ENCODE measurements around the gene PIK3R1.
"Not testable (repeated sequence)": the region's sequence is repeated elsewhere in the genome, so short reads cannot be mapped to it uniquely, and the experiment has no call there.

Gene PIK3R1

DNA sequence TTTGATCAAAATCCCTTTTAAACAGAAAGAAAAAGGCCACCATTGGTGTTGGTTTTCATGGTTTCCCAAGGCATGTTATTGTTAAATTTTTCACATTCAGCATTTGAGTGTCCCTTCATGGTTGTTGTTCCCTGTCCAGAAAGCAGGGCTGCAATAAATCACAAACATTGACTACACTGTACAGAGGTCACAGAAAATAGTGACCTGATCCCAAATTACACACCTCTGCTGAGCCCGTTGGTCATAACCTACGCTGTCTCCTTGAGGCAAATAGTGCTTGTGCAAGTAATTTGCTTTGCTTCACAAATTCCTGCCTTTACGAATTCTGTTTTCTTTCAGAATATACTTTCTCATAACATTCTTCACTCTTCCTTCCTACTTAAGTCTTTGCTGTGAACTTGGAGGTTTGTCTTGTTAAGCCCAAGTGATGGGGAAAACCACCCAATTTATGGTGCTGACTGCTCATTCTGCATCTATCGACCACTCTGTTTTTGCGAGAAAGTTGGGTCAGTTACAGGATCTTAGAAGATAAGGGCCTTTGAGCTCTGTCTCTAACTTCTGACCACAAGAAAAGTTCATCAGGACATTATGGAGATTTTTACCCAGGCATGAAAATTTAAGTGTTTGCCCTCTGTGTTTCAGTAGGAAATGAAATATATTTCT is 16.0 kb downstream of the PIK3R1 start:
- DNase-seq (ENCODE audit: low read depth) = no peak
- no peak overlapping the region for H3K4me3 ChIP-seq (ENCODE audit: low read depth, low read length)
- TF ChIP-seq, protein P1, sequence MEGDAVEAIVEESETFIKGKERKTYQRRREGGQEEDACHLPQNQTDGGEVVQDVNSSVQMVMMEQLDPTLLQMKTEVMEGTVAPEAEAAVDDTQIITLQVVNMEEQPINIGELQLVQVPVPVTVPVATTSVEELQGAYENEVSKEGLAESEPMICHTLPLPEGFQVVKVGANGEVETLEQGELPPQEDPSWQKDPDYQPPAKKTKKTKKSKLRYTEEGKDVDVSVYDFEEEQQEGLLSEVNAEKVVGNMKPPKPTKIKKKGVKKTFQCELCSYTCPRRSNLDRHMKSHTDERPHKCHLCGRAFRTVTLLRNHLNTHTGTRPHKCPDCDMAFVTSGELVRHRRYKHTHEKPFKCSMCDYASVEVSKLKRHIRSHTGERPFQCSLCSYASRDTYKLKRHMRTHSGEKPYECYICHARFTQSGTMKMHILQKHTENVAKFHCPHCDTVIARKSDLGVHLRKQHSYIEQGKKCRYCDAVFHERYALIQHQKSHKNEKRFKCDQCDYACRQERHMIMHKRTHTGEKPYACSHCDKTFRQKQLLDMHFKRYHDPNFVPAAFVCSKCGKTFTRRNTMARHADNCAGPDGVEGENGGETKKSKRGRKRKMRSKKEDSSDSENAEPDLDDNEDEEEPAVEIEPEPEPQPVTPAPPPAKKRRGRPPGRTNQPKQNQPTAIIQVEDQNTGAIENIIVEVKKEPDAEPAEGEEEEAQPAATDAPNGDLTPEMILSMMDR (IDR thresholded peaks at IDR 0.05; ENCODE audit: low read depth, low read length, missing control alignments) = no peak

DNA sequence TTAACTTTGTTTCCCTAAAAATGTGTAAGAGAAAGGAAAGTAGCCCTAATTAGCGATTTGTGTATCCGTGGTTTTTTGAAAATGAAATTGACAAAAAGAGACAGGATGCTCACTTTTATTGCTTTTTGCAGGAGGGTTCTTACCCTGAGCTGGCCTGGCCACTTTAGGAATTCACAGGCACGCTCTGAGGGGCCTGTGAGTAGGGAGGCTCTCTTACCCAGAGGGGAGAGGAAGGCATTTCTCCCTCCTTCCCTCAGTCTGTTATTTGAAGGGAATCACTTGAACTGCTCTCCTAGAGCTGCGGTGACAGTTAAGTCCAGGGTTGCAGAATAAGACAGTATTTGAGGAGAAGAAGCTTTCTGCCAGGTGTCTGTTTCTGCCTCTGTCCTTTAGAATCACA is 16.7 kb downstream of the PIK3R1 start:
- DNase-seq (ENCODE audit: low read depth) = no peak
- TF ChIP-seq, protein P1 (IDR thresholded peaks at IDR 0.05; ENCODE audit: low read depth, low read length, missing control alignments) = no peak
- no peak overlapping the region for H3K4me3 ChIP-seq (ENCODE audit: low read depth, low read length)

GRCh38 chr5:68233075-68233474 is 17.5 kb downstream of the PIK3R1 start:
- DNase-seq (ENCODE audit: low read depth) = no peak
- TF ChIP-seq, protein P1 (IDR thresholded peaks at IDR 0.05; ENCODE audit: low read depth, low read length, missing control alignments) = no peak
- H3K4me3 ChIP-seq (ENCODE audit: low read depth, low read length) = no peak overlapping the region

DNA sequence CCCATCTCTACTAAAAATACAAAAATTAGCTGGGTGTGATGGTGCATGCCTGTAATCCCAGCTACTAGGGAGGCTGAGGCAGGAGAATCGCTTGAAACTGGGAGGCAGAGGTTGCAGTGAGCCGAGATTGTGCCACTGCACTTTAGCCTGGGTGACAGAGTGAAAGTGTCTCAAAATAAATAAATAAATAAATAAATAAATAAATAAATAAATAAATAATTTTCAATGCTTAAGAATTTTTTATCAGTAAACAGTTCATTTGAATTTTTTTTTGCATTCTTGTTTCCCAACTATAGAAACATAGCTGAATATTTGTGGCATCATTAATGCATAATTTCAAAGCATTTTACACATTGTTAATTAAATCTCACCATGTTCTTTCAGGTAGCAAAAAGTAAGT is 19.7 kb downstream of the PIK3R1 start:
- DNase-seq (ENCODE audit: low read depth); H3K4me3 ChIP-seq (ENCODE audit: low read depth, low read length): not testable (repeated sequence)

- no peak for DNase-seq (ENCODE audit: low read depth)
- TF ChIP-seq, protein P1 (IDR thresholded peaks at IDR 0.05; ENCODE audit: low read depth, low read length, missing control alignments) = no peak
- no peak overlapping the region for H3K4me3 ChIP-seq (ENCODE audit: low read depth, low read length)
Observed at GRCh38 chr5:68237715-68238114, 22.2 kb downstream of the PIK3R1 start.

- no peak for DNase-seq (ENCODE audit: low read depth)
- no peak overlapping the region for H3K4me3 ChIP-seq (ENCODE audit: low read depth, low read length)
- TF ChIP-seq, protein P1 (IDR thresholded peaks at IDR 0.05; ENCODE audit: low read depth, low read length, missing control alignments) = no peak
Observed at GRCh38 chr5:68239487-68239886, 23.9 kb downstream of the PIK3R1 start.

GRCh38 chr5:68240202-68240601 is 24.6 kb downstream of the PIK3R1 start:
- TF ChIP-seq, protein P1 (IDR thresholded peaks at IDR 0.05; ENCODE audit: low read depth, low read length, missing control alignments) = no peak
- H3K4me3 ChIP-seq (ENCODE audit: low read depth, low read length) = no peak overlapping the region
- DNase-seq (ENCODE audit: low read depth) = no peak

Measured in GM12864 (cell line).